Stimulated activated CD4-positive, alpha-beta T cell treated with anti-CD3 and anti-CD28 coated beads, Interleukin-12 subunit alpha, Interleukin-12 subunit beta, amount 100 ng/mL, for 48 hours (primary cell): ENCODE results near the gene ARSB.
"Not testable (repeated sequence)": the region's sequence is repeated elsewhere in the genome, so short reads cannot be mapped to it uniquely, and the experiment has no call there.

Experiments
- DNase-seq, 3 donors: peaks; one replicate each; pipeline ENCODE4 v3.0.0-alpha.2; 2020; ENCODE audit warnings: low read depth in 2 of 3, low spot score in 1 of 3

ARSB gene

DNA sequence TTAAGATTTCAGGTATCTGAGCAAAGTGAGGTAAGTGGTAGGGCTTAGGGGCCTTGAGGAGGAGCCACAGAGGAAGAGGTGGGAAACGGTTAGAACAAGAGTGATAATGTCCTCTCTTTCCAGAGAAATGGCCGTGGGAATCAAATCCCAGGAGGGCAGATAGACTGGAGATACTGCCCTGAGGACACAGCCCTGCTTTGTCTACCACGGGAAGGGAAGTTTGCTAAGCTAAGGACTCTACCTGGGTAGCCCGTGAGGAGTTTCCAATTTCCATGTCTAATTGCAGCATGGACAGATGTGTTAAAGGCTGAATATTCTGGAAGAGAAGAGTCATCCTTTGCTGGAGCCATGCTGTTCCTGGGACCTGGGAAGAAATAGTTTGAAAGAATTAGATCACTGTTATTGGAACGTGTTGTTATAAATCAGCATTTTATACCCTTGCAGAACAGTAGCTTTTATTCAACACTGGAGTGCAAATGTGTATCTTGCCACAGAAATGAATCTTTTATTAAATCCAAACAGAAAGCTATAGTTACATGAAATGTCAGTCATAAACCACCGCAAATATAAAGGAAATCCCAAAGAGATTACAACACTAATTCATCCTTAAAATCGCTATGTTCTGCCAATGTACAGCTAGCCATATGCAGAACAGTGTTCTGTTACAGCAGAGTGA is 203.4 kb downstream of the ARSB start:
- no peak for DNase-seq

- no peak for DNase-seq
Measured at GRCh38 chr5:78779771-78780616, 205.1 kb downstream of the ARSB start.

DNA sequence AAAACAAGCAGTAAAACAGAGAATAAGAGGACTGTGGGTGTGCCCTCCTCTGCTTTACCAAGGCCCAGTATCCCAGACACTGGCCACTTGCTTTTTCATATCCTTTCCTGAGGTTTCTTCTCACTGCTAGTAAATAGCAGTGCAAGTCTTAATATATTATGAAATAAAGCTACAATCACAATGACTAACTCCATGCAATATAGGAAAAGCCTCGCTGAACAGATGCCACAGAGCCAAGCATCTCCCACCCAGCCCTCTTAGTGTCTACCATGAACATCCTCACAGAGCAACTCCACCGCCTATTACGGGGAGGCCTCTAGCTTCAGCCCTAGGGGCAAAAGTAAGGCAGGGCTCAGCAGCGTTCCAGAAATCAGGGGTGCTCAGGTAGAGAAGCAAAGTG is 205.8 kb downstream of the ARSB start:
- no peak for DNase-seq

DNA sequence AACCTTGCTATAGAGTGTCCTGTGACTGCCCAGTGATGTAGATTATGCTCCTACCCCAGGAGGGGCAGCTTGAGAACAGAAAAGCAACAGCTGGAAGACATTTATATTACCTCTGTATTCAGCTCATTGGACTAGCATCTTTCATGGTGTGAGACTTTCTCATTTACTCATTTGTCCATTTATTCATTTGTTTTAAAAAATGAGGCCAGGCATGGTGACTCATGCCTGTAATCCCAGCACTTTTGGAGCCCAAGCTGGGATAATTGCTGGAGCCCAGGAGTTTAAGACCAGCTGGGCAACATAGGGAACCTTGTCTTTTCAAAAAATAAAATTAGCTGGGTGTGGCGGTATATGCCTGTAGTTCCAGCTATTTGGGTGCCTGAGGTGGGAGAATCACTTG is 206.6 kb downstream of the ARSB start:
- DNase-seq: no peak

GRCh38 chr5:78777901-78778300 is 207.2 kb downstream of the ARSB start:
- DNase-seq: no peak

- no peak for DNase-seq
Measured at GRCh38 chr5:78776637-78777036, 208.5 kb downstream of the ARSB start.

- no peak for DNase-seq
Measured at GRCh38 chr5:78773655-78774054, 211.5 kb downstream of the ARSB start.

GRCh38 chr5:78771260-78772205 is 213.6 kb downstream of the ARSB start:
- DNase-seq: no peak

GRCh38 chr5:78768781-78769380 is 216.2 kb downstream of the ARSB start:
- no peak for DNase-seq

DNA sequence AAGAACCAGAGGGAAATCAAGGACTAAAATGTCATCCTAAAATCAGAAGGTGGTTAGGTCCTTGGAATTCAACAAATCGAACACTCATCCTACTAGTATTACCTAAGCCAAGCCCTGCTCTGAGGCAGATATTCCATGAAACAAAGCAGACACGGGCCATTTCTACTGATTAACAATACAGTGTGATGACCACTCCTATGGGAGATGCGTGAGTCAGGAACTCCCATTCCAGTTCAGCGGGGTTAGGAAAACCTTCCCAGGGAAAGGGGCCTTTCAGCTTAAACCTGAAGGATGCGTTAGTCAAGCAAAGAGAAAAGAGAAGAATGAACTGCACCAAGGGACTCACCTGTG is 218.7 kb downstream of the ARSB start:
- DNase-seq: no peak

DNA sequence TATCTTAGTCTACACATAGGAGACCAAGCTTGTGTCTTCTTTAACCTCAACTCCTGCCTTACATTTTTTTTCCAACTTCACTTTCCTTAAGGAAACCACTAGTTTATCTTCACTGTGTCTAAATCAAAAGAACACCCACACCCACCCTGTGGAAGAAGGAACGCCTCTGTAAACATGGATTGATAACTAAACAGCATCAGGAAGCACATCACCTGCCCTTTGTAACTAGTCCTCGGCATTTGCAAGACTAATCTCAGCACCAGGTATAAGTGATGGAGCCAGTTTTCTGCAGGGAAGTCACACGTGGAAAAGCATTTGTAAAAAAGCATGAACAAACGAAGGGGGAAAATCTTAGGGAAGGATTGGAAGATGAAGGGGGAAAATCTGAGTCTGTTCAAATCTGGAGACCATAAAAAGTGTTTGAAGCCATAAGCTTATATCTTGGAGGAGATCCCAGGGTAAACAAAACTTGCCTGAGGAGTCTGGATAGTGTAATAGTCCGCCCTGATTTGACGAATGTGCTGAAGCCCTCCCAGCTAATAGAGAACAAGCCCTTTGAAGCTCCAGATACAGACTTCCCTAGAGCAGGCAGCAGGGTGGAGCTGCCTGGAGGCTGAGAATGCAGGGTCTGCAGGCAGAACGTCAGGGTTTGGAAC is 219.2 kb downstream of the ARSB start:
- no peak for DNase-seq

- DNase-seq: no peak
Measured at GRCh38 chr5:78765116-78765515, 220.0 kb downstream of the ARSB start.

DNA sequence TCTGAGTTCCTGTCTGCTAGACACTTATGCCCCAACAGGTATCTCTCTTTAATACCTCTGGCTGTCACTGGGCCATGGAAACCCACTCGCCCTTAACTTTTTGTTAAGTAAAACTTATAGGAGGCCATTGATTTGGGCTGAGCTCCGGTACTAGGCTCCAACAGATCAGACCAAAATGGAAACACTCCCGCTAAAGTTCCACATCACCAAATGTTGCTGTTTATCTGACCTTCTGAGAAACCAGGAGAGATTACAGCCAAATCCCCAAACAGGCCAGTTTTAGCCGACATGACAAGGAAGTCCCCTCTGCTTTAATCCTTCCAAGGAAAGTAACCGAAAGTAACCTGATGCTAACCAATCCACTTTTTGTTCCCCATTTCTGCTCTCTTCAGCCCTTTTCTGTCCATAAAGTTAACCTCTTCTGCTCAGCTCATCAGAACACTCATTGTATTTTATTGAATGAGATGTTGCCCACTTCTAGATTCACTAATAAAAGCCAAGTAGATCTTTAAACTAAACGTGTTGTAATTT is 221.4 kb downstream of the ARSB start:
- DNase-seq: no peak

- not testable (repeated sequence) for DNase-seq
Measured at GRCh38 chr5:78762743-78763142, 222.4 kb downstream of the ARSB start.

- no peak for DNase-seq
Measured at GRCh38 chr5:78761840-78762239, 223.3 kb downstream of the ARSB start.

DNA sequence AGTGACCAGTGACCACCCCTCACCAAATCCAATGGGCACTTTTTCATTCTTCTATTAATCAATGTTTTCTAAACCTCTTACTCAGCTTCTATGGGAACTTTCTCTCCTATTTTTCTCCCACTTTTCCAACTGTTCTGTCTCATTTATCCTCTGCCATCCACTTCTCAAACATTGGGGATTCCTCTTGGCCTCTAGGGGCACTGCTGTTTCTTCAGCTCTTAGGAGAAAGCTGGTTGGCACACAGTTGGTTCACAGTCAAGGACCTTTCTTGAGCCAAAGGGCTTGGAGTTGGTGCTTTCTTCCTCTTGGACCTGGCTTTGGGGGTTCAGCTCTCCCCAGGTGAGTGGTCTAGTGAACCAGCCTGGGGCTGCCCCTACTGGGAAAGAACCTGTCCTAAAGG is 224.3 kb downstream of the ARSB start:
- DNase-seq: no peak

DNA sequence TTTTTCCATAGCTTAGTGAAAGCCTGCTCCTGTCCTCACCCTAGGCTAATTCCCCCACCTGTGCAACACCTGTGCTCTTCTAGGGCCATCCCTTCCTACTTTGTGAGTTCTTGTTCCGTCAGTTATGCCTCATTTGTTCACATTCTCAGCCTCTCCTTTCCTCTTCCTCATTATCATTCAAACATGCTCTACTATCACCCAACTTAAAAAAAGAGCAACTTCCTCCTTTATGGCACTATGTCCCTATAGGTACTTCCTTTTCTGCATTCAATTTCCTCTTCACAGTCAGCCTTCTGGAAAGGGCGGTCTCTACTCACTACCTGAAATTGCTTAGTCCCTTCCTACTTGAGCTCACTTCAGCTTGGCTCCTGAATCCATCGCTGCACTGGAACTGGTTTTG is 224.7 kb downstream of the ARSB start:
- no peak for DNase-seq

DNA sequence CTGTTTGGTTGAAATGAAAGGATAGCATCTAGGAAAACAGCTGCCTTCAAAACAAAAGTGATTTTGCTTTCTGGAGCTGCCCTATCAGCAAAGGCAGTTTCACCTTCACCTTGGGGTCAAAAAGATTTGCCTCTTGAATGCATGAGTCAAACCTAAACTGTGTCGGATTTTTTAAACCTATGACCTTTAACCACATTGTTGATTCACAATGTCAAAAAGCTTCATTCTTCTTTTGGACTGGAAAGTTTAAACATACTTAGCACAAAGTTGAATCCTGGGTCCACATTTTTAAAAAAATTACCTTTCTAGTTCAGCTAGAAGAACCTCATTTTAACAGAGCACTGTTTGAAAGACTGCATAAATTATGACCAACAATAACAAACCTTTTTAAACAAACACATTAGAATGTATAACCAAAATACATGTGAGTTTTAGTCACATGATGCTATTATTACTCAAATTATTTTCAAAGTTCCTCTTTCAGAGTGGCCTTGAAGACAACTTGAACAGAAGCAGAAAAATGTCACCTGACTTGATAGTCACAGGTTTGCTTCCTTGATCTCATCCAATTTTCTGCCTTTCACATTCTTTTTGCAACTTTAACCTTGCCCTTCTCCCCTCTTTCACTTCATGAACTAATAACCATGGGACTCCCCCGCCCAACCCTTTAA is 226.8 kb downstream of the ARSB start:
- no peak for DNase-seq

DNA sequence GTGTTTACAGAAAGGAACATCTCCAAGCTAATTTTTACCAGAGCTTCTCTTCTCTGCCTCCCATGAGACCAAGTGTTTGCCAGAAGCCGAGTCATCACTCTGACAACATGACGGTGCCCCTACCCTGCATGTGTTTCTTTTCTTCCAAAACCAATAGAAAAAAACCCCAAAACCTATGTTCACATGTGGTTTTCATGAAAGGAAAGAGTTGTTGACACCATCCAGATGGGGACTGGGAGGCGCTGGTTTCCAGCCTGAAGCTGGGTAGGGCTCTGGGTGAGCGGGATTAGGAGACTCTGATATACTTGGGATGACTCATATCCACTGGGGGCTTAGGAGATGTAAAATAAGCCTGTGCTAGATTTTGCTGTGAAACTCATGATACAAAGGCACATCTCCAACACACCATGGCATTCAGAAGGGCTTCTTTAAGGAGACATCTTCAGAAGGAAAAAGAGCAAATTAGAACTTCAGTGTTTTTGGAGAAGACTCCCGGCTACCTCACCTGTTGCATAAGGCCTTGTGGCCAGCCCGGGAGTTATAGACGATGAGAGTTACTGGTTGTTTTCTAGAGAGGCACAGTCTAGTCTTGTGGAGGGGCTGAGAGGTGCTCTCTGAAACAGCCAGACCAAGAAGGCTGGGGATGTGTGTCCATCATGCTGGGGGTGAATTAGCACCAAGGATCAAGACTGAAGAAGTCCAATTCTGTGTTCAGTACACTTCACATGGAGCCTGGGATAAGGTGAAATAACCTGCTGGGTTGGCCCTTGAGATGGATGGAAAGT is 227.6 kb downstream of the ARSB start:
- DNase-seq: peak in 1 of 3 donors; percentile 2
